AG04449 (cell line): Measurements from ENCODE around the gene SLC25A20.

ENCODE experiments used
- CTCF ChIA-PET: fragments of 350-600 bp; formaldehyde crosslinking; extraction: SDS; loops from one replicate; lab custom pipeline; 2021; ENCODE audit warnings: antibody characterized with exemption; lab: Yijun Ruan, JAX
- POLR2A ChIA-PET: fragments of 400-600, 350-600 bp; formaldehyde crosslinking; extraction: SDS; loops from one replicate; lab custom pipeline; 2020; ENCODE audit warnings: antibody characterized with exemption, inconsistent platforms; lab: Yijun Ruan, JAX
- DNase-seq: peaks from one replicate; pipeline ENCODE4 v3.0.0-alpha.2; 2010; ENCODE audit warnings: low read depth, low spot score
- H3K4me3 ChIP-seq: 2 replicates; pipeline ENCODE4 v1.5.1; 2011; ENCODE audit warnings: low read depth, mild to moderate bottlenecking, control low read depth, low read length
- TF ChIP-seq, protein P1 (sequence below): IDR thresholded peaks from one replicate; pipeline ENCODE4 v1.5.1; 2011; ENCODE audit warnings: mild to moderate bottlenecking, moderate library complexity, low read length, control low read depth, inconsistent platforms; ENCODE audit not compliant: insufficient read depth; ENCODE audit errors: missing control alignments

Gene SLC25A20, protein sequence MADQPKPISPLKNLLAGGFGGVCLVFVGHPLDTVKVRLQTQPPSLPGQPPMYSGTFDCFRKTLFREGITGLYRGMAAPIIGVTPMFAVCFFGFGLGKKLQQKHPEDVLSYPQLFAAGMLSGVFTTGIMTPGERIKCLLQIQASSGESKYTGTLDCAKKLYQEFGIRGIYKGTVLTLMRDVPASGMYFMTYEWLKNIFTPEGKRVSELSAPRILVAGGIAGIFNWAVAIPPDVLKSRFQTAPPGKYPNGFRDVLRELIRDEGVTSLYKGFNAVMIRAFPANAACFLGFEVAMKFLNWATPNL

DNA sequence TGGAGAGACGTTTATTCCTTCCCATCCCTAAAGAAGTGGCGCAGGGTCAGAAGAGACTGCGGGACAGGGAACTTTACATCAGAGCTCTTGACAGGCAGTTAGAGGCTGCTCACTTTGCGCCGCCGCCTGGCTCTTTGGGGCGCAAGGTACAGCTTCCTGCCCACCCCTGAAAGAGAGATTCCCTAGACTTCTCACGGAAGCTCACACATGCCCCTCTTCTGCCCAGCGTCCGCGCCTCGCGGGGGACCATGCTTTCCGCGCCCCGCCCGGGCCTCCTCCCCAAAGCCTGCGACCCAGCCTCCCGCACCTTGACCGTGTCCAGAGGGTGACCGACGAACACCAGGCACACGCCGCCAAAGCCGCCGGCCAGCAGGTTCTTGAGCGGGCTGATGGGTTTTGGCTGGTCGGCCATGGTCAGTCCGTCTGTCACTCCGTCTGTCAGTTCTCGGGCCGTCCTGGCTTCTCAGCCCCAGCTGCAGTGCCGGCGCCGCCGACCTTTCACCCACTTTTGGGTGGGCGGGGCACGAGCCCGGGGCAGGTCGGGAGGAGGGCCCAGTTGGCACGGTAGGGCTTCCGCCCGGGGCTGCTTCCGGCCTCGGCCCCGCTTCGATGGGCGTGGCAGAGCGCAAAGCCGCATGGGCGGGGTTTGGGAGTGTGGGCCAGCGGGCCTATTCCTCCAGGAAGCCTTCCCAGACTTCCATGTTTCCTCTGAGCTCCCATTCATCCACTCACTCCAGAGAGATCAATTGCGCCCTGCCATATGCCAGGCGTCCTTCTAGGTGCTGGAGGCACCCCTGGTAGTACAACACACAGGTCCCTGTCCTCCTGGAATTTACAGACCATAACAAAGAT, at the start of gene SLC25A20:
Gene SLC25A20 (minus strand): TSS at position 500 of the 852 bp plus-strand sequence. CDS start 88 bp downstream, at position 412.
- ChIA-PET POLR2A (interaction anchor here (0.6 to 2.0 kb wide), 2 partner anchors 20 to 73 kb away, joined by 3 to 7 read pairs; partner anchors contain the start of gene ARIH2), CTCF (interaction anchor here (0.7 to 2.7 kb wide), 4 partner anchors 15 to 340 kb away, joined by 3 to 10 read pairs (median 4); no protein-coding TSS in a partner anchor)
- TF ChIP-seq, protein P1, sequence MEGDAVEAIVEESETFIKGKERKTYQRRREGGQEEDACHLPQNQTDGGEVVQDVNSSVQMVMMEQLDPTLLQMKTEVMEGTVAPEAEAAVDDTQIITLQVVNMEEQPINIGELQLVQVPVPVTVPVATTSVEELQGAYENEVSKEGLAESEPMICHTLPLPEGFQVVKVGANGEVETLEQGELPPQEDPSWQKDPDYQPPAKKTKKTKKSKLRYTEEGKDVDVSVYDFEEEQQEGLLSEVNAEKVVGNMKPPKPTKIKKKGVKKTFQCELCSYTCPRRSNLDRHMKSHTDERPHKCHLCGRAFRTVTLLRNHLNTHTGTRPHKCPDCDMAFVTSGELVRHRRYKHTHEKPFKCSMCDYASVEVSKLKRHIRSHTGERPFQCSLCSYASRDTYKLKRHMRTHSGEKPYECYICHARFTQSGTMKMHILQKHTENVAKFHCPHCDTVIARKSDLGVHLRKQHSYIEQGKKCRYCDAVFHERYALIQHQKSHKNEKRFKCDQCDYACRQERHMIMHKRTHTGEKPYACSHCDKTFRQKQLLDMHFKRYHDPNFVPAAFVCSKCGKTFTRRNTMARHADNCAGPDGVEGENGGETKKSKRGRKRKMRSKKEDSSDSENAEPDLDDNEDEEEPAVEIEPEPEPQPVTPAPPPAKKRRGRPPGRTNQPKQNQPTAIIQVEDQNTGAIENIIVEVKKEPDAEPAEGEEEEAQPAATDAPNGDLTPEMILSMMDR, result peak; percentile 10
- DNase-seq, result no peak
- H3K4me3 ChIP-seq, result peak within 1 kb of the TSS; percentile 83

DNA sequence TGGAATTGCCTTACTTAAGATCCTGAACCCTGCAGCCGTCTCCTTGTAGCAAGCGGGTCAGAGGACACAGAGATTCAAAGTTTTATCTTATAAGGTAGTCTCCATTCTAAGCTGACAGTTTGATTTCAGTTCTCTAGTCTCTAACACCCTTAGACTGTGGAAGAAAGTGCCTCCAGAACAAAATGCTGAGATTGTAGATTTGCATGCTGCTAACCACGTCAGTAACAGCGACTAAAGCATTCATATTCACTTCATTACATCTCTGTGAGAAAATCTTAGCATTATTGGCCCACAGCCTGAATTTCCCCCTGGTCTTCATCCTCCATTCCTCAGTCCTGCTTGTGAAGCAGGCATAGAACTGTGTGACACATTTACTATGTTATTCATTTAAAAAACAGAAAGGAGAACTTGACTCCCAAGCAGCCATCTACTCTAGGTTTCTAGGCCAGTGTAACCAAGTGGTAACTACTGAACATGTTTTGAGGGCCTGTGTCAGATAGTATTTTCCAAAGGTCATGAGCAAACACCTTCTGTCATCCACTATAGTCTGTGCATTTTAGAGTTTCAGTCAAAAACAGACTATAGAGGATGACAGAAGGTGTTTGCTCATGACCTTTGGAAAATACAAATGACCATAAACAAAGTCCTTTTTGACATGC, 47.3 kb upstream of the SLC25A20 start:
- no peak for DNase-seq
- no peak overlapping the region for H3K4me3 ChIP-seq
- POLR2A ChIA-PET, result no interaction called here
- TF ChIP-seq, protein P1, result no peak
- CTCF ChIA-PET, result no interaction called here

DNA sequence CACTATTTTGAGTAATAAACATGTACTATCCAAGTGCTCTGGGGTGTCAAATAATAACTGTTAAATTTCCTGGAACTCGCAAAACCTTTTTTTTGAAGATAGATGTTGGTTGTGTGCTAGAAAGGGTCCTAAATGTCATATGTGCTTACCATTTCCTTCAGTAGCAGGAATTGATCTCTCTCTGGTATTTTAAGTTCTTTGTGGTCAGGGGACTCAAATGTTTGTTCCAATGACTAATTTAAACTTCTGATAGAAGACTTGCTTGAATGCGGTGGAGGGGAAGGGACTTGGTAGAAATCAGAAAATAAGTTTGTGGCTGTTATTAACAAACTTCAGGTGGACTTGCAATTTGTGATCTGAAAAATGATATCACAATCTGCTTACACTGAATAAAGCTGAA, 46.8 kb upstream of the SLC25A20 start:
- TF ChIP-seq, protein P1, result no peak
- no peak for DNase-seq
- ChIA-PET POLR2A (no interaction called here), CTCF (no interaction called here)
- no peak overlapping the region for H3K4me3 ChIP-seq

DNA sequence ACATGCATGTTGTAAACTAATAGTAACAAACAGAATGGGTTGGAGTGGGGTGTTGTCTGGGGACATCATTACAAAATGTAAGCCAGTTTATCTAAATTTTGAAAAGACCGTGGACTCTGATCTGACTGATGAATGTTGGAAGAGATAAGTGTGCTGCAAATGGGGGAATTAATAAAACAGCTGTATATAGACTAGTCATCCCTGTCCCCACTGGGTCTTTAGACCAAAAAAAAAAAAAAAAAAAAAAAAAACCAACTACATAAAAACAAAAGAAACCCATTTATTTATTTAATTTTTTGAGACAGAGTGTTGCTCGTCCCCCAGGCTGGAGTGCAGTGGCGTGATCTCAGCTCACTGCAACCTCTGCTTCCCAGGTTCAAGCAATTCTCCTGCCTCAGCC, 40.0 kb upstream of the SLC25A20 start:
- ChIA-PET CTCF (interaction anchor here (1.1 kb wide), 1 partner anchor 13 kb away, joined by 4 read pairs; no protein-coding TSS in a partner anchor), POLR2A (no interaction called here)
- TF ChIP-seq, protein P1, result no peak
- no peak overlapping the region for H3K4me3 ChIP-seq
- DNase-seq, result no peak

DNA sequence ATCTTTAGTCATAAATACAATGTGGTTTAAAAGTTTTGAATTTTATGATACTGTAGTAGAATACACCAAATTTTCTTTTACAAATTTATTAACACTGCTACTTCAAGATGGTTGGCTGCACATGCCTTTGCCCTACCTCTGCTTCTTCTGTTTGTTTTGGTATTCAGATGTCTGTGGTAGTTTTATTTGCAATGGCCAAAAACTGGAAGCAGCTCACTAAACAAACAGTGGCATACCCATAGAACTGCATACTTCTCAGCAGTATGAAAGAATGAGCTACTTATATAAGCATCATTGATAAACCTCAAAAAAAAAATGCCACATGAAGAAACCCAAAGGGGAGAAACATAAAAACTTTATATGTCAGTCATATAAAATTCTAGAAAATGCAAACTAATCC, 39.5 kb upstream of the SLC25A20 start:
- H3K4me3 ChIP-seq, result no peak overlapping the region
- DNase-seq, result peak; percentile 31
- CTCF ChIA-PET, result interaction anchor here (1.1 kb wide), 1 partner anchor 12 kb away, joined by 4 read pairs; no protein-coding TSS in a partner anchor
- POLR2A ChIA-PET, result no interaction called here
- TF ChIP-seq, protein P1, result no peak
